Gastrocnemius medialis (tissue), 4 donors: ENCODE results near the gene MNDA. TPM values are rescaled to one million over a fixed set of nuclear protein-coding genes. Genes with fewer than 3 reads are reported as not detected.
"Not testable (repeated sequence)": the region's sequence is repeated elsewhere in the genome, so short reads cannot be mapped to it uniquely, and the experiment has no call there.

Experiments used
- ATAC-seq, 2 donors: fragments of 150-250 bp; one replicate each; pipeline ENCODE4 v1.9.1; 2016
- DNase-seq, 2 donors: peaks; one replicate each; pipeline ENCODE4 v3.0.0-alpha.2; 2019
- H3K27ac ChIP-seq, 4 donors: fragments of 200-600 bp; sonication (generic); 1 replicate in 1 of 4; 2 replicates in 3 of 4; pipeline ENCODE4 v1.5.1; 2016 to 2018; ENCODE audit warnings: mild to moderate bottlenecking in 2 of 4, moderate library complexity in 1 of 4
- H3K27me3 ChIP-seq, 3 donors: fragments of 200-600 bp; sonication (generic) in 2 of 3; 1 replicate in 1 of 3; 2 replicates in 2 of 3; pipeline versions ENCODE4 v1.5.1 to v1.6.0; 2016 to 2019; ENCODE audit warnings: mild to moderate bottlenecking in 1 of 3, moderate library complexity in 1 of 3
- H3K36me3 ChIP-seq, 2 donors: fragments of 200-600 bp; sonication (generic) in 1 of 2; one replicate each; pipeline ENCODE4 v1.5.1; 2017 to 2018
- H3K4me1 ChIP-seq, 2 donors: fragments of 200-600 bp; sonication (generic) in 1 of 2; one replicate each; pipeline ENCODE4 v1.5.1; 2016 to 2017; ENCODE audit warnings: mild to moderate bottlenecking in 2 of 2
- H3K4me3 ChIP-seq, 4 donors: fragments of 200-600 bp; sonication (generic) in 3 of 4; 1 replicate in 1 of 4; 2 replicates in 3 of 4; pipeline ENCODE4 v1.5.1; 2016 to 2019; ENCODE audit warnings: mild to moderate bottlenecking in 2 of 4
- H3K9me3 ChIP-seq, 3 donors: fragments of 200-600 bp; sonication (generic) in 2 of 3; 1 replicate in 1 of 3; 2 replicates in 2 of 3; pipeline ENCODE4 v1.5.1; 2016 to 2019
- POLR2A ChIP-seq, 2 donors: fragments of 450-650 bp; IDR thresholded peaks; one replicate each; pipeline ENCODE4 v1.6.1; 2017; ENCODE audit warnings: antibody characterized with exemption in 2 of 2, mild to moderate bottlenecking in 2 of 2, moderate library complexity in 2 of 2
- in situ Hi-C, 4 donors: fragments of 200-750 bp; cut with MboI; loops; one replicate each; pipeline versions ENCODE4 v1.15.0 to v1.8.0; 2017; ENCODE audit warnings: low sequenced_read_pairs in 4 of 4
- intact Hi-C: fragments of 100-400 bp; cut with DNase I; formaldehyde crosslinking; loops from one replicate; pipeline ENCODE4 v1.15.1; 2023; ENCODE audit warnings: low total_unique reads
- total RNA-seq, 4 donors: library from RNA; depleted of rRNA; stranded (reverse); fragments of >200 nt; gene quantifications; one replicate each; pipeline versions ENCODE4 v1.1.0 to v1.2.3, GENCODE V29; 2016
- TF ChIP-seq, protein P1 (sequence below), 5 experiments: fragments of 450-650 bp in 3 of 5; fragments of 200-600 bp in 2 of 5; sonication (generic) in 2 of 5; IDR thresholded peaks in 4 of 5; conservative IDR thresholded peaks in 1 of 5; 1 replicate in 4 of 5; 2 replicates in 1 of 5; pipeline ENCODE4 v1.5.1; 2016 to 2019; ENCODE audit warnings: antibody characterized with exemption in 5 of 5, mild to moderate bottlenecking in 3 of 5, moderate library complexity in 3 of 5

MNDA gene
- total RNA-seq, 4 donors from 2014 or later, result 1.0 to 2.7 (median 2.4) TPM

- no peak for ATAC-seq
- H3K27me3 ChIP-seq, result no peaks in the 10 kb centered on the region
- H3K36me3 ChIP-seq, result no peaks in the 10 kb centered on the region
- no peak for TF ChIP-seq POLR2A (IDR thresholded peaks at IDR 0.05)
- TF ChIP-seq, protein P1, sequence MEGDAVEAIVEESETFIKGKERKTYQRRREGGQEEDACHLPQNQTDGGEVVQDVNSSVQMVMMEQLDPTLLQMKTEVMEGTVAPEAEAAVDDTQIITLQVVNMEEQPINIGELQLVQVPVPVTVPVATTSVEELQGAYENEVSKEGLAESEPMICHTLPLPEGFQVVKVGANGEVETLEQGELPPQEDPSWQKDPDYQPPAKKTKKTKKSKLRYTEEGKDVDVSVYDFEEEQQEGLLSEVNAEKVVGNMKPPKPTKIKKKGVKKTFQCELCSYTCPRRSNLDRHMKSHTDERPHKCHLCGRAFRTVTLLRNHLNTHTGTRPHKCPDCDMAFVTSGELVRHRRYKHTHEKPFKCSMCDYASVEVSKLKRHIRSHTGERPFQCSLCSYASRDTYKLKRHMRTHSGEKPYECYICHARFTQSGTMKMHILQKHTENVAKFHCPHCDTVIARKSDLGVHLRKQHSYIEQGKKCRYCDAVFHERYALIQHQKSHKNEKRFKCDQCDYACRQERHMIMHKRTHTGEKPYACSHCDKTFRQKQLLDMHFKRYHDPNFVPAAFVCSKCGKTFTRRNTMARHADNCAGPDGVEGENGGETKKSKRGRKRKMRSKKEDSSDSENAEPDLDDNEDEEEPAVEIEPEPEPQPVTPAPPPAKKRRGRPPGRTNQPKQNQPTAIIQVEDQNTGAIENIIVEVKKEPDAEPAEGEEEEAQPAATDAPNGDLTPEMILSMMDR (IDR thresholded peaks at IDR 0.05 in 4 of 5, conservative IDR thresholded peaks at IDR 0.05 in 1 of 5), result no peak
- in situ Hi-C loops, result no loop called here
- DNase-seq, result no peak
- no peaks in the 10 kb centered on the region for H3K9me3 ChIP-seq
- intact Hi-C loops, result no loop called here
- H3K4me1 ChIP-seq, result no peaks in the 10 kb centered on the region
- no peak overlapping the region for H3K27ac ChIP-seq
- no peak overlapping the region for H3K4me3 ChIP-seq
Measured at GRCh38 chr1:158839566-158839965, 8.4 kb downstream of the MNDA start.

DNA sequence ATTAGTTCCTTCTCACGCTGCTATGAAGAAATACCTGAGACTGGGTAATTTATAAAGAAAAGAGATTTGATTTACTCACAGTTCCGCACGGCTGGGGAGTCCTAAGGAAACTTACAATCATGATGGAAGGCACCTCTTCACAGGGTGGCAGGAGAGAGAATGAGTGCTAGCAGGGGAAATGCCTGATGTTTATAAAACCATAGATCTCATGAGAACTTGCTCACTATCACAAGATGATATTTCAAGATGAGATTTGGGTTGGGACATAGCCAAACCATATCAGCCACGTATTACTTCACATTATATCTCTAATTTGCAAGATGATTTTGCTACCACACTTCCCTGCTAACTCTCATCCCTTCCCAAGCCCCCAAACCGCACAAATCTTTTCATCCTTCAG lies 9.1 kb downstream of the MNDA start:
- Histone ChIP-seq H3K4me3 (no peak overlapping the region), H3K27ac (no peak overlapping the region), H3K27me3 (no peaks in the 10 kb centered on the region), H3K9me3 (no peaks in the 10 kb centered on the region), H3K4me1 (no peaks in the 10 kb centered on the region), H3K36me3 (no peaks in the 10 kb centered on the region)
- in situ Hi-C loops (no loop called here), intact Hi-C loops (no loop called here)
- ATAC-seq (no peak), DNase-seq (no peak)
- TF ChIP-seq POLR2A (IDR thresholded peaks at IDR 0.05), result no peak
- TF ChIP-seq, protein P1 (IDR thresholded peaks at IDR 0.05 in 4 of 5, conservative IDR thresholded peaks at IDR 0.05 in 1 of 5), result no peak

DNA sequence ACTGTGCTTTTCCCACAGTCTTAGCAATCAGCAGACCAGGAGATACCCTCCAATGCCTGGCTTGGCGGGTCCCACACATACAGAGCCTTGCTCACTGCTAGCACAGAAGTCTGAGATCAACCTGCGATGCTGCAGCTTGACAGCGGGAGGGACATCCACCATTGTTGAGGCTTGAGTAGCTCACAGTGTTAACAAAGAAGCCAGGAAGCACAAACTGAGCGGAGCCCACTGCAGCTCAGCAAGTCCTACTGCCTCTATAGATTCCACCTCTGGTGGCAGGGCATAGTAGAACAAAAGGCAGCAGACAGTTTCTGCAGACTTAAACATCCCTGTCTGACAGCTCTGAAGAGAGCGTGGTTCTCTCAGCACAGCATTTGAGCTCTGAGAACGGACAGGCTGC lies 33.4 kb downstream of the MNDA start:
- in situ Hi-C loops, result no loop called here
- H3K4me1 ChIP-seq, result no peaks in the 10 kb centered on the region
- no peak for DNase-seq
- H3K27me3 ChIP-seq, result no peaks in the 10 kb centered on the region
- TF ChIP-seq POLR2A (IDR thresholded peaks at IDR 0.05), result no peak
- TF ChIP-seq, protein P1 (IDR thresholded peaks at IDR 0.05 in 4 of 5, conservative IDR thresholded peaks at IDR 0.05 in 1 of 5), result no peak
- no peaks in the 10 kb centered on the region for H3K36me3 ChIP-seq
- intact Hi-C loops, result no loop called here
- no peak overlapping the region for H3K27ac ChIP-seq
- no peak overlapping the region for H3K4me3 ChIP-seq
- H3K9me3 ChIP-seq, result no peaks in the 10 kb centered on the region
- ATAC-seq, result no peak

- ATAC-seq, H3K27ac ChIP-seq, H3K36me3 ChIP-seq, in situ Hi-C loops, H3K4me3 ChIP-seq, H3K9me3 ChIP-seq, H3K27me3 ChIP-seq, H3K4me1 ChIP-seq, intact Hi-C loops, DNase-seq: not testable (repeated sequence)
Measured at GRCh38 chr1:158870438-158870837, 39.3 kb downstream of the MNDA start.

GRCh38 chr1:158873141-158873540 lies 42.0 kb downstream of the MNDA start:
- no peaks in the 10 kb centered on the region for H3K4me1 ChIP-seq
- no peaks in the 10 kb centered on the region for H3K36me3 ChIP-seq
- H3K4me3 ChIP-seq, result no peak overlapping the region
- intact Hi-C loops (no loop called here), in situ Hi-C loops (no loop called here)
- H3K27ac ChIP-seq, result no peak overlapping the region
- no peaks in the 10 kb centered on the region for H3K27me3 ChIP-seq
- DNase-seq (no peak), ATAC-seq (no peak)
- no peaks in the 10 kb centered on the region for H3K9me3 ChIP-seq
- TF ChIP-seq, protein P1 (IDR thresholded peaks at IDR 0.05 in 4 of 5, conservative IDR thresholded peaks at IDR 0.05 in 1 of 5), result no peak
- no peak for TF ChIP-seq POLR2A (IDR thresholded peaks at IDR 0.05)
